ENCODE measurements around the gene DYRK4.
"Not testable (repeated sequence)": the region's sequence is repeated elsewhere in the genome, so short reads cannot be mapped to it uniquely, and the experiment has no call there.

Gene DYRK4
- 6.1 to 9.2 (median 8.3) reads per million in 4 experiments for total RNA-seq

- no peak for DNase-seq
Observed at GRCh38 chr12:4562034-4562657, at the start of gene DYRK4. Gene DYRK4 (plus strand): TSS chr12:4562208. CDS start chr12:4562246, 38 bp downstream.

DNA sequence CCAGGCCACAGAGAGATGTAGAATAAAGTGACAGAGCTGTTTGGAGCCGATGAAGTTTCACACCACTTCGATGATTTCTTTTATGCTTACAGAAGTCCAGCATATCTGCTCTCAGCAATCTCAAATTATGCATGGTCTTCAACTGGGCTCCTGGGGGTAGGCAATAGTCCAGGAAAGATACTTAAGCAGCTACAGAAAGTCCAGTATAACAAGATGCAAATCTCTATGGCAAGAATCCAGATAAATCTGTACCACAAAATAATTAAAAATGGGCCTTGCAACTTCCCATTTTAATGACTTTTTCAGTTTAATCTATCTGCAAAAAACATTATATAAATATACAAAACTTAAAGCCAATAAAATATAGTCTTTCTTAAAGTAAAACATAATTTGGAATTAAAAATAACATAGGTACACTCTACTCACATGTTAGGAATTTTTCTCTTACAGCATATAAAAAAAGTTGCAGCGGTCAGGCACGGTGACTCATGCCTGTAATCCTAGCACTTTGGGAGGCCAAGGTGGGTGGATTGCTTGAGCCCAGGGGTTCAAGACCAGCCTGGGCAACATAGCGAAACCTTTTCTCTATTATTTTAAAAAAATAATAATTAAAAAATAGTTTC is 43.8 kb upstream of the DYRK4 start:
- no peak for DNase-seq

DNA sequence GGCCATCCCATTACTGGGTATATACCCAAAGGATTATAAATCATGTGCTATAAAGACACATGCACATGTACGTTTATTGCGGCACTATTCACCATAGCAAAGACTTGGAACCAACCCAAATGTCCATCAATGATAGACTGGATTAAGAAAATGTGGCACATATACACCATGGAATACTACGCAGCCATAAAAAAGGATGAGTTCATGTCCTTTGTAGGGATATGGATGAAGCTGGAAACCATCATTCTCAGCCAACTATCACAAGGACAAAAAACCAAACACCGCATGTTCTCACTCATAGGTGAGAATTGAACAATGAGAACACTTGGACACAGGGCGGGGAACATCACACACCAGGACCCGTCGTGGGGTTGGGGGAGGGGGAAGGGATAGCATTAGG is 38.6 kb upstream of the DYRK4 start:
- not testable (repeated sequence) for DNase-seq

DNA sequence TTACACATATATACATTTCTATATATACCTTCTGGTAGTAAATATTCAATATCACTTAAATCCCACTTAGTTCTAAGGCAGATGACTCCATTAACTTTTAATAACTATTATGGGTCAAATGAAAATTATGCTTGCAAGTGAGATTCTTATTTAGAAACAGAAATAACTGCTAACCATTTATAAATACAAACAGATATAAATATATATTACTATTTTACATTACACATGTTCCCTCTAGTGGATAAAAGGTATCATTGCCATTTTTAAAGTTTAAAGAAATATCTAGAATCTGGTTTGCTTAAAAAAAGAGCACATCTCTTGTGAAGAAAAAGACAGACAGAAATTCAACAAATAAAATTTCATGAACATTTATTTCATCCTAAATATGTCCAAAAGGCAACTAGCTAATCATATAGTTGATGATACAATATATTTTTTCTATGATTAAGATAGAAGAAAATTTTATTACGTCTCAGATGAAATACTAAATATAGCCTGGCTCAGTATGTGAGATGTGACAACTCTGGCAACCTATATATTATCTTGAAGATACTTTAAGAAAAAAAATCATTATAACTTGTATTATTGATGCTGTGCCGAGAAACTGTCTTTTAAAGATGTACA is 35.0 kb upstream of the DYRK4 start:
- DNase-seq, result no peak

DNA sequence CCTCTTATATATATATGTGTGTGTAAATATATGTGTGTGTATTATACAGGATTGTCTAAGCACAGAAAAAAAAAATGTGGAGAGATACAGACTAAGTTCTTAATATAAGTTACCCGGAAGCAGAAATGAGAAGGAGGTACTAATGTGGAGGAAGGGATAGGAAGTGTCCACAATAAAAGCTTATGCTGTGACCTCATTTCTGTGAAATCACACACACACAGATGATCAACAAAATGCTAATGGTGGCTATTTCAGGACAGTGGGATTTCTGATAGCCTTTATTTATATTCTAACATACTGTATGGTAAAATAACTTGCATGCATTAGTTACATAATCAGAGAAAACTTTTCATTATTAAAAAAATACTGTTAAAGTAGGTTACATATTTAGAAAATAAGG is 31.8 kb upstream of the DYRK4 start:
- DNase-seq, result no peak

DNA sequence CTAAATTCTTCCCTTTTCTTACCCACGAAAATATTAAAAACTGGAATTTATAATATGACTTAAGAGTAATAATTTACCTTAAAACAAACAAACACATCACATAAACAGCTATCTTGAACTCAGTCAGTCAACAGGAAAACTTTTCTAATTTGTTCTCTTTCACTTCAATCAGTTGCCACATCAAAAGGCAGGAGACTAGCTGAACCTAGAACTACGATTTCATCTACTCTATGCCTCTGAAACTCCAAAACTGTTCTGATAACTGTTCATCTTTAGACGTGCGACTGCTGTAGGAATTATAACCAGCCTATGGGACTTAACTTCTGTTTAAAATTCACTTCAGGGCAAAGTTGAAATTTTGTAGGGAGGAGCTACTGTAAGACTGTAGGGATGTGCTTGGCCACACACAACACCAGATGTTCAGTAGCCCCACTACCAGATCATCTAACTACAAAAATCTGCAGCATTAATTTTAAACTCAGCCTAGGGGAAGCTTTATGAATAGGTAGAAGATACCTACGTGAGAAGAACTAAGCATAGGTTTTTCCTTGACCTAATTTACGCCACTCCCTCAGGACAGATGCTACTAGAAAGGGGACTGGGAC is 30.9 kb upstream of the DYRK4 start:
- no peak for DNase-seq

GRCh38 chr12:4535092-4535491 is 26.9 kb upstream of the DYRK4 start:
- DNase-seq, result no peak

DNA sequence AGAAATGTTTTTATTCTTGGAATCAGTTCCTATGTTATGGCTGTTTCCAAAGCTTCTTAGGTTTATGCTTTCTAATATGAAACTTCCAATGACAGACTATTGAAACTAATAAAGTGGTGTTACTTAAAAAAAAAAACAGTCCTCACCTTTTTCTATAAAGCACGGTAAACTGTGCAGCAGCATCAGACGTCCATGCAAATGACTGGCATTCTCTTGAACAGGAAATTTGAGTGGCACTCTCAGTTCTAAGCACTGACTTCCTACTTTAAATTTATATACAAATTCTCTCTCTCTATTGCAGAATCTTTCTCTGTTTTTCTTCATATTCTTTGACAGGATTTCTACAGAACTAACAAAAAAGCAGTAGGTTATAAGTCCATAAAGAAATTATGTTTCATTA is 26.1 kb upstream of the DYRK4 start:
- DNase-seq, result no peak

DNA sequence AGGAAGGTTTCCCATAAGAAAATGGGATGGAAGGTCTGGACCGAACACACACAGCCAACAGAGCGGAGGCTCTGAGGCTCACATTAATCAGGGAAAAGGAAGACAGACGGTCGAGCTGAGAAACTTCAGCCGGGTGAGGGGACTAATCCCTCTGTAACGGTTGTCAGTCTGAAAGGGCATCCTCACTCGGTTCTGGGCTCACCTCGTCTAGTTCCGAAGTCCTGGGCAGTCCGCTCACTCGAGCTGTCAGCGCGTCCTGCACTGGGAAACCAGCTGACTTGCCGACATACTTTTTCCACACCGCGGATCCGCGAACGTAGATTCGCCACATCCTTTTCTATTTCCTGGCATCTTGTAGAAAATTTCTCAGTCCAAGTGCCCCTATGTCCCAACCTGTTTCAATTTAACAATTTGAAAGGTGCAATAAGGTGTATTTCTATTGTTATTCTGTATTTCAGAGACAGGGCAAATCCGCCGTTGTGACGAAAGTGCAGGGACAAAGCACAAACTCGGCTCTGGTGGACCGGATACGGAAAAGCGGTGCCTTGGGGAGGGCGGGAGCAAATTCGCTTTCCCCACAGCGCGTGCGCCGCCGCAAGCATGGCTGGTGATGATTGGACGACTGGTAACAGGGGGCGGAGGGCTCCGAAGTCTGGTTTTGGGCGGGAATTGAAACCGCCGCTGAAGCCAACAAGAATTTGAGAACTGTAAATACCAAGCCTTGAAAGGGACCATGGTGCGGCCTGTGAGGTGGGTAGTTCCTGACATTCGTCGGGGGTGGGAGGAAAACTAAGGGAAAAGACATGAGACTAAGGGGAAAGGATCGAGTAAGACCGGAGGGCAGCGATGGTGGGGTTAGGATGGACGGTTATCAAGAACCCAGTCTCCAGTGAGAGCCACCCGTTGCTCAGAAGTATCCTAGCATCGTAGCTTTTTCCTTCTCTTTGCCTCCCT is 23.5 kb upstream of the DYRK4 start, which contains the start of gene RAD51AP1:
RAD51AP1 (plus strand) TSS at position 684 of the 954 bp plus-strand sequence; CDS start at position 734, 50 bp downstream.
- DNase-seq, result peak; percentile 93

DNA sequence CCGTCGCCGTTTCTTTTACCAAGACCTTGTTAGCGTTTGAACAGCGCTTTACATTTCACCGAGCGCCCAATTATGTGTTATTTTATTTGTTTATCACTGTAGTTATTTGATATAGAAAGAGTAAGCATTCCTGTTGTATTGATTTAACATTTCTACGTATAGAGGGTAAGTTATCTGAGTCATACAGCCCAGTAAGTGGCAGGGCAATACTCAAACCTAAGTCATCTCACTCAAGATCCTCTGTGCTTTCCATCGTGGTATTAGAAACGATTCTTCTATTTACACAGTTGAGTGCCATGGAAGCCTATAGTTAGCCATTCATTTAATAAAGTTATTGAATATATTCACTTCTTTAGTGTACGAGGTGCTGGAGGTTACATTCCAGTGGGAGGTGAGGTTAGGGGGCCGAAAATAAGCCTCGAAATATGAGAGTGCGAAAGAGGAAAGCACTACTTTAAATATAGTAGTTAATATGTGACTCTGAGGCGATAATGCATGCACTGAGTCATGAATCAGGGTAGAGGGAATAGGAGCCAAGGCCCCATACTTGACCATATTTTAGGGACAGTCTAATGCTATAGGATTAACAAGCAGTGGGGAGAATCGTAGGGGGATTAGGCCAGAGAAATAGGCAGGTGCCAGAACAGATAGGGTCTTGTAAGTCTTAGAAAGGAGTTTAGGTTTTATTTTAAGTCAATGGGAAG is 22.7 kb upstream of the DYRK4 start:
- no peak for DNase-seq

DNA sequence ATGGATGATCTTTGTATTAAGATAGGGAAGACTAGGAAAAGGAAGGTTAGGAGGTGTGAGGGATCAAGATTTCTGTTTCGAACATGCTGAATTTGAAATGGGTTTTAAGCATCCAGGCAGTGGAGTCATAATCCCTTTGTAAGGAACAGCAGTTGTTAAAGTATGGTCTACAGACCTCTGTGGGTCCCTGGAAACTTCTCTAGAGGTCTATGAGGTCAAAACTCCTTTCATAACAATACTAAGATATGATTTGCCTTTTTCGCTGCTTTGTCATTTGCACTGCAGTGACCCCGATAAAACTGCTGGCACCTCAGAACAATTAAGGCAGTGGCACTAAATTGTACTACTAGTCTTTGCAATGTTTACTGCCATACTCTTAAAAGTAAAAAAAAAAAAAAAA is 21.8 kb upstream of the DYRK4 start:
- DNase-seq, result no peak

GRCh38 chr12:4540638-4541037 is 21.4 kb upstream of the DYRK4 start:
- no peak for DNase-seq

GRCh38 chr12:4545195-4545594 is 16.8 kb upstream of the DYRK4 start:
- DNase-seq, result no peak

- DNase-seq, result no peak
Observed at GRCh38 chr12:4552191-4552590, 9.8 kb upstream of the DYRK4 start.

DNA sequence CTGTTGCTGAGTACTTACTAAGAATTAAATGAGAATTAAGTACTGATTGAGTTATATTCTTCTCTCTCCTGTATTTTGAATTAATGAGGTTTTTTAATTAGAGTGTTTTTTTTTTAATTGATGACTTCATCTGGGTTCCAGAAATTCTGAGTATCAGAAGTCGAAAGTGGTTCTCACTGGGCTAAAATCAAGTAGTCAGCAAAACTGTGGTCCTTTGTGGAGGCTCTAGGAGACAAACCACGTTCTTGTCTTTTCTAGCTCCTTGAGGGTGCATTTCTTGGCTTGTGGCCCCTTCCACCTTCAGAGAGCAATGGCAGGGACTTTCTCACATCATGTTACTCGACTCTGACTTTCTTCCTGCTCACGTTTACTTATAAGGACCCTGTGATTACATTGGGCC is 8.1 kb upstream of the DYRK4 start:
- DNase-seq, result no peak

DNA sequence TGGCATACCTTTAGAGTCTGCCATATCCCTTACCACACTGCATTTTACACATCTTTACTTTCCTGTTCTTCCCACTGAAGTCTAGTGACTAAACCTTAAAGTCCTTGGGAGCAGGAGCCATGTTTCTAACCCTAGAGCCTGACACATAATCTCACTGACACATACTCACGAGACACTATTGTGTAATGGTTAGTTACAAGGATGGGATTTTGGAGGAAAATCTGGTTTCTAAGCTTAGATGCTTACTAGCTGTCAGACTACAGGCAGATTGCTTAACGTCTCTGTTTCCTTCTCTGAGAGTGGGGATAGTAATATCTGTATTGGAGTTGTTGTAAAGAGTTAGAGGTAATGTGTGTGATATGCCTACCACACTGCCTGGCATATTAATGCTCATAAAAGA is 6.2 kb upstream of the DYRK4 start:
- no peak for DNase-seq

DNA sequence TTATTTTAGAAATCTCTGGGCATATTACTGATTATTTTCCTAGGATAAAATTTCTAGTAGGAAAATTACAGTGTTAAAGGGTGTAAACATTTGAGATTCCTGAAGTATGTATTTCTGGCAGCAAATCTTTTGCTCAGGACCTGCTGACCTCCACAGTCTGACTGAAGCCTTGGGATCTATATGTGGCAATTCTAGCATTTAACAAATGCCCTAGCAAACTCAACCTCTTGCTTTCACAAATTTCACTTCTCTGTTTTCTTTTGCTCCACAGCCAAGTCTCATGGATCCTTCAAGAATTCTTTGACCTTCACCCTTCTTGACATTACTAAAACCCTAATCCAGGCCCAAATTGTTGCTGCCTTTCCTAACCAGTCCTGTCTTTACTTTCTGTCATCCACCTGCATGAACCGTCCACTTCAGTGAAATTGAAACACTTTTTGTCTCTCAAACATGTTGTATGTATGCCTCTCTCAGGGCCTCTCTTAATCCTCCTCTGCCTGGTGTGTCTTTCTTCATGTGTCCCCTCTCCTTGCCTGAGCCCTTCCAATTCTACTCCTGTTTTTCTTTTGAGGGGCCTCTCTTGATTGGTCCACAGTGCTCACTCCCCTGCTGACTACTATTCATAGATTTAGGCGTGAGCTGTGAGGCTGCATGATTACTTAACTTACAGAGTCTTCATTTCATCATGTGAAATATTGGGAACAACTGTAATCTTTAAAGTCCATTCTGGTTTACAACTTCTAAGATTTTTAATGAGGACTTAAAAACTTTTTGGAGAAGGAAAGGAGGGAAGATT is 5.1 kb upstream of the DYRK4 start:
- no peak for DNase-seq

DNA sequence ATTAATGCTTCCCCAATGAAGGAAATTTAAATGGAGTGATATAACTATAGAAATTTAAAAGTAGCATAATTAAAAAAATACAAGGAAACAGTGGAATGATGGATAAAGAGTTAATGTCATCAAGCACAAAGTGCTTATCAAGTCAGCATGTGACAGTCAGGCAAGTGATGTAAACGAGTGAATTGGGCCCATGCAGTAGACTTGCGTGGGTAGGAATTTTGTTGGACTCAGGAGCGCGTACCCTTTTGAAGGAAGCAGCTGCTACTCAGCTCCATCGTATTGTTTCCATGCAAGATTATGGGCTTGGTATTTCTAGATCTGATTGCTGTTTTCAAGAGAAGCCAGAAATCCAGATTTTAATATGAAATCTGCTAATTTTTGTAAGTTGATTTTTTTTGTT is 4.4 kb upstream of the DYRK4 start:
- no peak for DNase-seq

DNA sequence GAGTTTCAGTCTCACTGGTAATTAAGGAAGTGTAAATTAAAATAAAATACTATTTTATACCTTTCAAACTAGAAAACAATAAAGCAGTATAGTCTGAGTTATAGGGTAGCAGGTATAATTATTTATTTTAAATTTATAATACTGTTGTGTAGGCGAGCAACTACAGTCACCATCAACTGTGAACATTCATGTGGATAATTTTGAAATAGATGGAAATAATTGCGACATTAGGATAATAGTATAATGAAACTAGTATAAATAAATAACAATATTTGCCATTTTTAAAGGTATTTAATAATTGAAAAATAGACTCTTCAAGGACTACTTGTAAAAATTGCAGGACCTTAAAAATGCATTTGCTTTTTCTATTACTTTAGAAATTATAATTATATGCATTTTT is 3.8 kb upstream of the DYRK4 start:
- DNase-seq, result no peak

- DNase-seq, result no peak
Observed at GRCh38 chr12:4563336-4563735, 1.3 kb downstream of the DYRK4 start.

GRCh38 chr12:4564818-4565217 is 2.8 kb downstream of the DYRK4 start:
- DNase-seq, result no peak

Data from effector CD8-positive, alpha-beta T cell (primary cell).